GM18520 (cell line): ENCODE results near the gene HSPA12A.

Experiments used
- ATAC-seq: cut with Tn5 transposase; IDR thresholded peaks from one replicate; pipeline ENCODE4 v1.9.1; 2021; ENCODE audit not compliant: unreplicated experiment

HSPA12A gene

GRCh38 chr10:116634126-116634975 lies 108.0 kb downstream of the HSPA12A start:
- no peak for ATAC-seq

GRCh38 chr10:116633216-116633600 lies 109.2 kb downstream of the HSPA12A start:
- ATAC-seq, result no peak

- no peak for ATAC-seq
Measured at GRCh38 chr10:116632596-116633215, 109.7 kb downstream of the HSPA12A start.

GRCh38 chr10:116631871-116632295 lies 110.5 kb downstream of the HSPA12A start:
- no peak for ATAC-seq

GRCh38 chr10:116630020-116630419 lies 112.3 kb downstream of the HSPA12A start:
- no peak for ATAC-seq

GRCh38 chr10:116629340-116629739 lies 113.0 kb downstream of the HSPA12A start:
- ATAC-seq, result no peak

- ATAC-seq, result no peak
Measured at GRCh38 chr10:116627386-116627933, 114.9 kb downstream of the HSPA12A start.

GRCh38 chr10:116626815-116627214 lies 115.6 kb downstream of the HSPA12A start:
- ATAC-seq, result no peak

GRCh38 chr10:116625845-116626244 lies 116.5 kb downstream of the HSPA12A start:
- ATAC-seq, result no peak

GRCh38 chr10:116621934-116622655 lies 120.3 kb downstream of the HSPA12A start:
- ATAC-seq, result no peak

- ATAC-seq, result no peak
Measured at GRCh38 chr10:116621476-116621875, 120.9 kb downstream of the HSPA12A start.
